Measurements from ENCODE around the gene OVCA2.
A peak's percentile ranks its signal among the peaks of the same experiment; 100 is the strongest.

OVCA2 gene

GRCh38 chr17:2054512-2055291, 12.9 kb downstream of the OVCA2 start, which contains the start of gene HIC1:
HIC1 (plus strand) TSS chr17:2055103; CDS start chr17:2056691, 1,588 bp downstream.
- DNase-seq: peak; percentile 77

GRCh38 chr17:2055292-2056205, 13.7 kb downstream of the OVCA2 start:
- DNase-seq: no peak

- peak; percentile 38 for DNase-seq
Measured at GRCh38 chr17:2056206-2057174, 14.7 kb downstream of the OVCA2 start.

- no peak for DNase-seq
Measured at GRCh38 chr17:2057175-2057759, 15.4 kb downstream of the OVCA2 start.

- no peak for DNase-seq
Measured at GRCh38 chr17:2057760-2058585, 16.2 kb downstream of the OVCA2 start.

GRCh38 chr17:2058586-2059546, 17.0 kb downstream of the OVCA2 start:
- DNase-seq: peak; percentile 64

GRCh38 chr17:2059547-2060384, 17.9 kb downstream of the OVCA2 start:
- no peak for DNase-seq

GRCh38 chr17:2060385-2060658, 18.5 kb downstream of the OVCA2 start:
- no peak for DNase-seq

- DNase-seq: no peak
Measured at GRCh38 chr17:2060681-2061440, 19.0 kb downstream of the OVCA2 start.

- no peak for DNase-seq
Measured at GRCh38 chr17:2061441-2061958, 19.7 kb downstream of the OVCA2 start.

- DNase-seq: no peak
Measured at GRCh38 chr17:2062571-2063183, 20.9 kb downstream of the OVCA2 start.

- no peak for DNase-seq
Measured at GRCh38 chr17:2063261-2064146, 21.7 kb downstream of the OVCA2 start.

GRCh38 chr17:2064147-2064489, 22.3 kb downstream of the OVCA2 start:
- DNase-seq: no peak

GRCh38 chr17:2064520-2064971, 22.7 kb downstream of the OVCA2 start:
- no peak for DNase-seq

GRCh38 chr17:2064980-2065785, 23.4 kb downstream of the OVCA2 start:
- DNase-seq: peak; percentile 42

GRCh38 chr17:2065949-2066400, 24.2 kb downstream of the OVCA2 start:
- no peak for DNase-seq

Data from CD4-positive, alpha-beta T cell treated with Interferon gamma for 1 hour (primary cell).